DMS153 treated with DMSO at 0.1 percent for 48 hours (cell line): Measurements from ENCODE around the gene TRIM41.
"Not testable (repeated sequence)": the region's sequence is repeated elsewhere in the genome, so short reads cannot be mapped to it uniquely, and the experiment has no call there.

Experiments
- DNase-seq: peaks from one replicate; lab custom pipeline; 2025; ENCODE audit not compliant: unreplicated experiment; lab: John Stamatoyannopoulos, UW

TRIM41 gene

DNA sequence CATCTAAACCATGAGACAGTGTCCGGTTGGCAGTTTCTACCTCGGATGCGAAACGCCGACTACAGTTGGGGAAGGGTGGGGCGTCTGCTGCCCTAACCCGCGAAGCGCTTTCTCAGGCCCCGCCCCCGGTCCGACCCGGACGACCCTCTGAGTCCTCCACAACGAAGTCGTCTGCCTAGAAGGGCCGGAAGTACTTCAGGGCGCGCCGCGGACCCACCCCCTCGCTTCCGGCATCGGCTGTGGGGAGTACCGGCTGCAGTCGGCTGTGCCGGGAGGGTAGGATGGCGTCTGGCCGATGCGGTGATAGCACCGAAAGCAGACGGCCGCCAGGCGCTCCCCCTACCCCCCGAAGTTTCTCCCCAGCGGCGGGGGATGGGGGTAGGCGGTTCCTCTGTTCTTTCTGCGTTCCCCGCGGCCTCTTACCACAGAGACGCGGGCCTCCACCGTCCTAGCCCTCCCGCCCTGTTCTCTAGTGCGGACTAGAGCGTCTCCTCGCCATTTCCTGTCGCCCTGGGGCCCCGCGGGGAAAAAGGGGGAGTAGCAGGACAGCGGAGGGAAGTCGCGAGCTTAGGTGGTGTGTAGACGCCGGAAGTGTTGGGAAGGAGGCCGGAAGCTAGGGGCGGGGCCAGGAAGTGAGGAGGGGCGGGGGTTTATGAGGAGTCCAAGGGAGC lies at the start of gene TRIM41:
TRIM41 (plus strand) TSS at position 224 of the 671 bp plus-strand sequence. CDS start 719 bp downstream, outside the sequence.
- DNase-seq = no peak

GRCh38 chr5:181173420-181174342 lies 49.4 kb upstream of the TRIM41 start:
- no peak for DNase-seq

DNA sequence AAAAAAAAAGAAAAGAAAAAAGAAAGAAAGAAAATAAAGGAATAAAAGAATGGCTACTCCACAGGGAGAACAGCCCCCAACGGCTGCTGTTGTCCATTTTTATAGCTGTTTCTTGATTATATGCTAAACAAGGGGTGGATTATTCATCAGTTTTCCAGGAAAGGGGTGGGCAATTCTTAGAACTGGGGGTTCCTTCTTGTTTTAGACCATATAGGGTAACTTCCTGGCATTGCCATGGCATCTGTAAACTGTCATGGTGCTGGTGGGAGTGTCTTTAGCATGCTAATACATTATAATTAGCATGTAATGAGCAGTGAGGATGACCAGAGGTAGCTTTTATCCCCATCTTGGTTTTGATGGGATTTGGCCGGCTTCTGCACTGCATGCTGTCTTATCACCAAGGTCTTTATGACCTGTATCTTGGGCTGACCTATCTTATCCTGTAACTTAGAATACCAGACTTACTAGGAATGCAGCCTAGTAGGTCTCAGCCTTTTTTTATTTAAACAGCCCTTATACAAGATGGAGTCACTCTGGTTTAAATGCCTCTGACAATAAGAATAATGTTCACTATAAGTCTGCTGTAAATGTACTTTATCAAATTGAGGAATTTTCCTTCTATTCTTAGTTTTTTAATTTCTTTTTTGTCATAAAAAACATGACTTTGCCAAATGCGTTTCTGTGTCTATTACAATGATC lies 46.7 kb upstream of the TRIM41 start:
- no peak for DNase-seq

GRCh38 chr5:181177559-181177958 lies 45.5 kb upstream of the TRIM41 start:
- not testable (repeated sequence) for DNase-seq

DNA sequence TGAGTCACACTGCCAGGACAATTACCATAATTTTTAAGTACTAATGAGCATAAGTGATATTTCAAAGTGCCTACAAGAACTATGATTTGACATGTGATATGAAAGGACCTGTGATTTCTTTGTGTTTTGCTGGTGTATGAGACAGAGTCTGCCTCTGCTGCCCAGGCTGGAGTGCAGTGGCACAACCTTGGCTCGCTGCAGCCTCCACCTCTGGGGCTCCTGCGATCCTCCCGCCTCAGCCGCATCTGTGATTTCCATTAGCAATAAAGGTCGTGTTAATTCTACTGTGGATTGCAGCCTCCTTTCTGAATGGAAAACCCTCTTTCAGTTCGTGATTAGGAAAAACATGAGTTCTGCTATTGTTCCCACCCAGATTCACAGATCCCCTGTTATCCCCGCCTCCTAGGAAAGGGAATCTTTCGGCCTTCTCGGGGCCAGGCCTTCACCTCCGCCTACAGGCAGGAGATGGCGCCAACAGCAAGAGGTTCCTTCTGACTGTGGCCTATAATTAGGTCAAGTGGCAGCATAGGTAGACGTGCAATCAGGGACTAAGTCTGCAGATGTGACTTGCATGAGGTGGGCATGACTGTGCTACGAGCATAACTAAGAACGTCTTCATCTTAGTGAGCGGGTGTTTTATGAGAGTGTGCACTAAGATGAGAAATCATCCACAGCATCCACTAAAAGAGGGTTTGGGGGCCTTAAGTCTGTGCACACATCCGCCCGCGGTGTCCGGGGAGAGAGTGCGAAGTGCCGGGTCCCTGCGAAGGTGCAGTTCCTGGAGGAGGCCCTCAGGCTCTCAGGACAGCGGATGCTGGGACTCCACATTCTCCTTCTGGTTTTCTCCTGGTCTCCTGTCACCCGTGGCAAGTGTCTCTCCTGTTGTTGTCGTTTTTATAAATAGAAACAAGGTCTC lies 41.2 kb upstream of the TRIM41 start:
- DNase-seq = no peak

- DNase-seq = no peak
Observed at GRCh38 chr5:181182651-181183050, 40.4 kb upstream of the TRIM41 start.

GRCh38 chr5:181184845-181185216 lies 38.2 kb upstream of the TRIM41 start:
- DNase-seq = no peak

- no peak for DNase-seq
Observed at GRCh38 chr5:181185560-181185959, 37.5 kb upstream of the TRIM41 start.

- no peak for DNase-seq
Observed at GRCh38 chr5:181186022-181186421, 37.1 kb upstream of the TRIM41 start.

GRCh38 chr5:181186986-181187499 lies 36.0 kb upstream of the TRIM41 start:
- DNase-seq = no peak

DNA sequence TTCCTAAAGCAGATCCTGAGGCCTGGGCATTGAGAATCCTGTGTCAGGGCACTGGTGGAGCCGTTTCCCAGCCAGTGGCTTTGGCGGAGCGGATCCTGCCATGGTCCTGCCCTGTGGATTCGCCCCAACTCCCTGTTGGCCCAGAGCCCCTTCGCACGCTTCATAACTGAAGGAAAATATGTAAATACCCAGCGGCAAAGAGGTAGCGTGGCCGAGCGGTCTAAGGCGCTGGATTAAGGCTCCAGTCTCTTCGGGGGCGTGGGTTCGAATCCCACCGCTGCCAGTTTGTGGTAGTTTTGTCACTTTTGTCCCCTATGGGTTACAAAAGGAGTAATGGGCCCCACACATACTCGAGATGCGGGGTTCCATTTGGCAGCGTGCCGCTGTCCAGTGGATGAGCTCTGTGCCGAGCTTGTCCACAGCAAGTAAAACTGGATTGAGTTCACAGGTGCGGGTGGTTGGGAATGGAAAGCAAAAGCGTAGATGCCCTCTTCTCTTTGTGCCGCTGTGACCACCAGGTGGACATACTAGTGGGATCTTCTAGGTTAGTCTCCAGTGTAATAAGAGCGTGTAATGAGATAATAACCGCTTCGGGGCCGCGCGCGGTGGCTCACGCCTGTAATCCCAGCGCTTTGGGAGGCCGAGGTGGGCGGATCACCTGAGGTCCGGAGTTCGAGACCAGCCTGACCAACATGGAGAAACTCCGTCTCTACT lies 35.4 kb upstream of the TRIM41 start:
- DNase-seq = no peak

- DNase-seq = no peak
Observed at GRCh38 chr5:181188700-181189362, 34.2 kb upstream of the TRIM41 start.

DNA sequence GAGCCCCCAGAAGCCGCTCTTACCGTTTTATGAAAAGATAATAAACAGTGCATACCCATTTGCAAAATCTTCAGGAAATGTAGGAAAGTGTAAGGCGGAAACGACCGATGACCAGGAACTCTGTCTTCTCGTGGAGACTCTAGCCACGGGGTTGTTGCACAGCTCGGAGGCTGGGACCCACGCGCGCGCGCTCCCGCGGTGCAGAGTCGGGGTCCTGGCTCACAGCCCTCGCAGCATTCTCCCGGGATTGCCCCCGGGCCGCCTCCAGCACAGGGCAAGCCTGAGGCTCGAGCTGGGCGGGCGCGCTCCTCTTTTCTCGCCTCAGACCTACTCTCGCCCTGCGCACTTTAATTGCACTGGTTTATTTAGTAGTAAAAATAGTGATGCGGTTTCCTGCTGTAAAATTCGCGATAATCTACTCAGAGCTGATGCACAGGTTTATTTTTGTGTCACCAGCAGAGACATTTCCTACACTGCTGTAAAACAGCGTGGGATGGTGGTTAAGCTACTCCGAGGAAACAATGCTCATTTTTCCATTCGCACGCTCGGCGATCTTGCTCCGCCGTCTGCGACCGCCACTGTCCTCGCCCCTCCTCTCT lies 33.6 kb upstream of the TRIM41 start:
- no peak for DNase-seq

GRCh38 chr5:181189962-181190710 lies 32.9 kb upstream of the TRIM41 start:
- DNase-seq = no peak

GRCh38 chr5:181190711-181191525 lies 32.2 kb upstream of the TRIM41 start:
- DNase-seq = no peak

DNA sequence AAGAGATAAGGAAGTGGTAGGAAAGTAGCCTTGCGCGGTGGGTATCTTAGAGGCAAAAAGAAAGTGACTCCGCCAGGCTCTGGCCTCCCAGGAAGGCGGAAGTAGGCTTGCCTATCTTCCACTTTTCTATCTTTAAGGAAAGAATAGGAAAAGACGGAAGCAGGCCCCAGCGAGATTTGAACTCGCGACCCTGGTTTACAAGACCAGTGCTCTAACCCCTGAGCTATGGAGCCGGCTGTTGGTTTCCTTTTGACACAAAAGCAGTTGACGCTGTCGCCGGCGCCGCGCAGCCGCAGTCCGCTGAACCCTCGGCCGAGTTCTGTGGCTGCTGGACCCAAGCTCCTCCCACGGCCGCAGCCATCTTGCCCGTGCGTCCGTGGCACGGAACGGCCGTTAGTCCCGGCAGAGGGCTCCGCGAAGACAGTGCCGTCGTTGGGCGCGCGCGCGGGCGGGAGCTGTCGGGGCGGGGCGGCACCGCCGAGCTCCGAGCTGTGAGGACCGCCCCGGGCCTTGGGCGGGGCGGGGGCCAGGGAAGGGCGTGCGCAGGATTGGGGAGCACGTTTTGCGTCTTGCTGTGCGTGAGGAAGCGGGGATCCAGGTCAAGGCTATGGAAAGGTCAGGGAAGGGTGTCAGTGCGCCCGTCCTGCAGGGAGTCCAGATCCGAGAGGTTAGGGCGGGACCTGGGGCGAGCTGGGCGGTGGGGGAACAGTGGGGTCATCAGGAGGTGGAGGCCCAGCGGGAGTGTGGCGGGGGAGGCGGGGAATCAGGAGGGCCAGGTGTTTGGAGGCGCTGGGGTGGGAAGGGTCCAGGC lies 31.4 kb upstream of the TRIM41 start:
- DNase-seq = no peak
